ENCODE results near the gene ACAP3. TPM values are rescaled to one million over a fixed set of nuclear protein-coding genes. Genes with fewer than 3 reads are reported as not detected.
"Not testable (repeated sequence)": the region's sequence is repeated elsewhere in the genome, so short reads cannot be mapped to it uniquely, and the experiment has no call there.

Gene ACAP3
- polyA plus RNA-seq, 2 donors, result 47.7 to 120 TPM

DNA sequence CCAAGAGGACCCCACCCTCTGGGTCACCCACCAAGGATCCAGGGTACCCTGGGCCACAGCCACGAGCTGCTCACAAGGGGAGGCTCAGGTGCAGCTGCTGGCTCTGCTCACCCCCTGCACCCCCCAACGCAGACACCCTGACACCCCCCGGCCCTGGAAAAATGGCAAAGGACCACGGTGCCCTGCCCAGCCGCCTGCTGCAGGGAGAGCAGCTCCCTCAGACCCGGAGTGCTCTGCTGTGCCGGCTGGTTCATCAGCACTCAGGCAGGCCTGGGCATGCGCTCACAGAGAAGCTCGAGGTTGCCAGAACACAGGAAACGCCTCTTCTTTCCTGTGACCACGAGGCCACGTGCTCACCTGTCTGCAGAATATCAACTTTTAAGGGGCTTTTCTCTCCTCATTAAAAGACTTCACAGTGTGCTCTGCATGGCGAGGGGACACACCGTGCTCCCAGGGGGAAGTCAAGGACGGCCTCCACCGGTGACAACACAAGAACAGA is 56.9 kb downstream of the ACAP3 start:
- peaks cover 0 to under 1% of the 10 kb centered on the region in 2 donors for H3K27me3 ChIP-seq (ENCODE audit: control insufficient read depth in 1 of 2, insufficient read depth in 2 of 2, low read length in 2 of 2)
- no peaks in the 10 kb centered on the region for H3K9me3 ChIP-seq (ENCODE audit: control insufficient read depth in 2 of 2, insufficient read depth in 1 of 2, low read depth in 1 of 2, low read length in 1 of 2)
- peaks cover 0 to 25% of the 10 kb centered on the region in 2 donors for H3K36me3 ChIP-seq (ENCODE audit: control insufficient read depth in 2 of 2, insufficient read depth in 2 of 2, low read length in 1 of 2)
- no peak overlapping the region for H3K27ac ChIP-seq (ENCODE audit: low read depth in 2 of 2, low read length in 1 of 2)
- H3K4me1 ChIP-seq (ENCODE audit: control insufficient read depth in 2 of 2, insufficient read depth in 2 of 2, low read length in 1 of 2), result peaks cover 2 to 5% of the 10 kb centered on the region in 2 donors
- WGBS, 2 donors, result 61 to 62% methylated on average over 15 to 16 of the region's 16 CpGs
- H3K4me3 ChIP-seq (ENCODE audit: low read depth in 1 of 2, low read length in 2 of 2), result no peak overlapping the region

- H3K27ac ChIP-seq (ENCODE audit: low read depth in 2 of 2, low read length in 1 of 2); H3K27me3 ChIP-seq (ENCODE audit: control insufficient read depth in 1 of 2, insufficient read depth in 2 of 2, low read length in 2 of 2); H3K9me3 ChIP-seq (ENCODE audit: control insufficient read depth in 2 of 2, insufficient read depth in 1 of 2, low read depth in 1 of 2, low read length in 1 of 2); H3K4me1 ChIP-seq (ENCODE audit: control insufficient read depth in 2 of 2, insufficient read depth in 2 of 2, low read length in 1 of 2); H3K4me3 ChIP-seq (ENCODE audit: low read depth in 1 of 2, low read length in 2 of 2); H3K36me3 ChIP-seq (ENCODE audit: control insufficient read depth in 2 of 2, insufficient read depth in 2 of 2, low read length in 1 of 2): not testable (repeated sequence)
- 88 to 90% methylated on average over 21 of the region's 21 CpGs for WGBS, 2 donors
Observed at GRCh38 chr1:1248009-1248913, 59.5 kb downstream of the ACAP3 start.

- 59 to 65% methylated on average over 23 to 25 of the region's 25 CpGs for WGBS, 2 donors
- no peak overlapping the region for H3K4me3 ChIP-seq (ENCODE audit: low read depth in 1 of 2, low read length in 2 of 2)
- no peaks in the 10 kb centered on the region for H3K9me3 ChIP-seq (ENCODE audit: control insufficient read depth in 2 of 2, insufficient read depth in 1 of 2, low read depth in 1 of 2, low read length in 1 of 2)
- H3K27ac ChIP-seq (ENCODE audit: low read depth in 2 of 2, low read length in 1 of 2), result no peak overlapping the region
- peaks cover 0 to 6% of the 10 kb centered on the region in 2 donors for H3K27me3 ChIP-seq (ENCODE audit: control insufficient read depth in 1 of 2, insufficient read depth in 2 of 2, low read length in 2 of 2)
- no peaks in the 10 kb centered on the region for H3K36me3 ChIP-seq (ENCODE audit: control insufficient read depth in 2 of 2, insufficient read depth in 2 of 2, low read length in 1 of 2)
- H3K4me1 ChIP-seq (ENCODE audit: control insufficient read depth in 2 of 2, insufficient read depth in 2 of 2, low read length in 1 of 2), result peaks cover 2 to 5% of the 10 kb centered on the region in 2 donors
Observed at GRCh38 chr1:1247341-1247913, 60.3 kb downstream of the ACAP3 start.

DNA sequence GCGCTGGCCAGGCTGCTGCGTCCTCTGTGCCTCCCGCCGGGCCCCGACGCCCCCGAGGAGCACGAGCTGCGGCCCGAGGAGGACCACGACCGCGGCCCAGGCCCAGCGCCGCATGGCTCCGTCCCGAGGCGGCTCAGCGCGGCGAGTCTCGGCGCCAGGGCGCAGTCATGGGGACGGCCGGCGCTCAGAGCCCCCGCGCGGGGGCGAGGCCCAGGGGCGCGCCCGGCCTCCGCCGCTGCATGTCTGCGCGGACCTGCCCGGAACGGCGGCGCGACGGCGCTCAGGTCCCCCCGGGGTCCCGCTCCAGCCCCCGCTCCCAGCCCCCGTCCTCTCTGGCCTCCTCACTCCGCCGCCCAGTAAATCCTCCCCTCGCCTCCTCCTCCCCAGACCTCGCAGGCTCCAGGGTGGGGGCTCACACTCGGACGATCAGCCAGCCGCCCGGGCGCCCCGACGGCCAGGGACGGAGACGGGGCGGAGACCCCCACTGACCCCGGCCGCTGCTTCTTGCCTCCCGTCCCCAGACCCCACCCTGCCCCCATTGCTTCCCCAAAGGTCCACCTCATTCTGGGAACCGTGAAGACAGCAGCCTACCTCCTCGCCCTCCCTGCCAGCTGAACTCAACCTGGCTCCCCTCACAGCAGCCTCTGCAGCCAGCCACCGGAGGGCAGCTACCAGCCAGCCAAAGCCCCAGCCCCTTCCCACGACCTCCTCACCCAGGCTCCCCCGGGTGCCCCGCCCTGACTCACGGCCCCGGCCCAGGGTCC is 61.0 kb downstream of the ACAP3 start, which contains the start of gene C1QTNF12:
TSS of gene C1QTNF12 (minus strand) at position 146 of the 764 bp plus-strand sequence. CDS start at position 114, 32 bp downstream.
- peaks cover 0 to 6% of the 10 kb centered on the region in 2 donors for H3K27me3 ChIP-seq (ENCODE audit: control insufficient read depth in 1 of 2, insufficient read depth in 2 of 2, low read length in 2 of 2)
- no peak within 1 kb of the TSS for H3K27ac ChIP-seq (ENCODE audit: low read depth in 2 of 2, low read length in 1 of 2)
- H3K9me3 ChIP-seq (ENCODE audit: control insufficient read depth in 2 of 2, insufficient read depth in 1 of 2, low read depth in 1 of 2, low read length in 1 of 2), result no peaks in the 10 kb centered on the region
- peaks cover 2 to 5% of the 10 kb centered on the region in 2 donors for H3K4me1 ChIP-seq (ENCODE audit: control insufficient read depth in 2 of 2, insufficient read depth in 2 of 2, low read length in 1 of 2)
- WGBS, 2 donors, result 4 to 5% methylated on average over 39 to 74 of the region's 74 CpGs
- no peak within 1 kb of the TSS for H3K4me3 ChIP-seq (ENCODE audit: low read depth in 1 of 2, low read length in 2 of 2)
- H3K36me3 ChIP-seq (ENCODE audit: control insufficient read depth in 2 of 2, insufficient read depth in 2 of 2, low read length in 1 of 2), result no peaks in the 10 kb centered on the region

GRCh38 chr1:1245817-1246576 is 61.7 kb downstream of the ACAP3 start:
- Histone ChIP-seq H3K27me3 (ENCODE audit: control insufficient read depth in 1 of 2, insufficient read depth in 2 of 2, low read length in 2 of 2) (peaks cover 0 to 6% of the 10 kb centered on the region in 2 donors), H3K4me3 (ENCODE audit: low read depth in 1 of 2, low read length in 2 of 2) (no peak overlapping the region), H3K36me3 (ENCODE audit: control insufficient read depth in 2 of 2, insufficient read depth in 2 of 2, low read length in 1 of 2) (no peaks in the 10 kb centered on the region), H3K9me3 (ENCODE audit: control insufficient read depth in 2 of 2, insufficient read depth in 1 of 2, low read depth in 1 of 2, low read length in 1 of 2) (peaks cover 0 to 3% of the 10 kb centered on the region in 2 donors), H3K4me1 (ENCODE audit: control insufficient read depth in 2 of 2, insufficient read depth in 2 of 2, low read length in 1 of 2) (peaks cover 2 to 6% of the 10 kb centered on the region in 2 donors), H3K27ac (ENCODE audit: low read depth in 2 of 2, low read length in 1 of 2) (no peak overlapping the region)
- 35 to 42% methylated on average over 30 to 45 of the region's 45 CpGs for WGBS, 2 donors

DNA sequence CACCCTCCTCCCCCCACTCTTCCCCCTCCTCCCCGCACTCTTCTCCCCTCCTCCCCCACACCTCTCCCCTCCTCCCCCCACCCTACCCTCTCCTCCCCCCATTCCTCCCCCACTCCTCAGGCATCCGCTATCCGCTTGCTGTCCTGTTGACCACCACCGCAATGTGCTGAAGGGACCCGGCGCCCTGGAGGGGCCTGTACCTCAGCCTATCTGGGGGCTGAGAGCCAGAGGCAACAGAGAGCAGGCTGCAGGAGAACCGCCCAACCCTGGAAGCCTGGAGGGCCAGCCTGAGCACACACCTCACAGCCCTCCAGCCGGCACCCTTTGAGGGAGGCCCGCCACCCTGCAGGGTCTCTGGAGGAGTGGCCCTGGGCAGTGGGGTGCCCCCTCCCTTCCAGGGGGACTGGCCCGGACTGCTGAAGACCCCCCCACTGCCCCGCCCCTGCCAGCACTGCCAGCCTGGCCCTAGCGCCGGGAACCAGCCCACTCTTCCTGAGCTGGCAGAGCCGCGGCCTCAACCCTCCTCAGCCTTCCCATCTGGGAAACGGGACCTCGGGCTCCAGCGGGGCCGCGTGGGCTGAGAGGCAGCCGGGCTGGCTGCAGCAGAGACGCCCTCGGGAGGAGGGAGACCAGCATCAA is 62.4 kb downstream of the ACAP3 start:
- no peaks in the 10 kb centered on the region for H3K36me3 ChIP-seq (ENCODE audit: control insufficient read depth in 2 of 2, insufficient read depth in 2 of 2, low read length in 1 of 2)
- peaks cover 0 to 3% of the 10 kb centered on the region in 2 donors for H3K9me3 ChIP-seq (ENCODE audit: control insufficient read depth in 2 of 2, insufficient read depth in 1 of 2, low read depth in 1 of 2, low read length in 1 of 2)
- H3K27me3 ChIP-seq (ENCODE audit: control insufficient read depth in 1 of 2, insufficient read depth in 2 of 2, low read length in 2 of 2), result peaks cover 0 to 6% of the 10 kb centered on the region in 2 donors
- H3K4me3 ChIP-seq (ENCODE audit: low read depth in 1 of 2, low read length in 2 of 2), result no peak overlapping the region
- H3K27ac ChIP-seq (ENCODE audit: low read depth in 2 of 2, low read length in 1 of 2), result no peak overlapping the region
- WGBS, 2 donors, result 64 to 78% methylated on average over 21 to 22 of the region's 23 CpGs
- peaks cover 4 to 5% of the 10 kb centered on the region in 2 donors for H3K4me1 ChIP-seq (ENCODE audit: control insufficient read depth in 2 of 2, insufficient read depth in 2 of 2, low read length in 1 of 2)

DNA sequence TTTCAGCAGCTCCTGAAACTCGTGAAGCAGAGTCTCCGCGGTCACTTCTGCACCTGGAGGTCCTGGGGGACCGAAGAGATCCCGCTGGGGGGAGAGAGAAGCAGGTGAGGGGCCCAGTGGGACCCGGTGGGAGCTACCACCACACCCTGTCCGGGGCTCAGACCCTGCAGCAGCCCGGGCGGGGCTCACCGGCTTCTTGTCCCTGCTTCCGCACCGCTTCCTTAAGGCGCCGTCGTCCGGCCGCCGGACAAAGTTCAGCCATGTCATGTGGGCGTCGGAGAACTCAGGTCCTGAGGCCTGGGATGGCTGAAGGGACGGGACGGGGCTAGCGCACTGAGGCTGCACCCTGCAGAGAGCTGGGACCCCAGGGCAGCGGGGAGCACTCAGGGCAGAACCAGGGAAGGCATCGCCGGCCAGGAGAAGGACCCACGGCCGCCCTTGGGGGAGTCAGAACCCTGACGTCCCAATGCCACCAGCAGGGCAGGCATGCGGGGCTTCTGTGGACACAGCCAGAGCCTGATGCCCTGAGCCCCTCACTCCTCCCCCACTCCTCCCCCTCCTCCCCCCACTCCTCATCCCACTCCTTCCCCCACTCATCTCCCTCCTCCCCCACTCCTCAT is 63.4 kb downstream of the ACAP3 start:
- no peak overlapping the region for H3K4me3 ChIP-seq (ENCODE audit: low read depth in 1 of 2, low read length in 2 of 2)
- H3K4me1 ChIP-seq (ENCODE audit: control insufficient read depth in 2 of 2, insufficient read depth in 2 of 2, low read length in 1 of 2), result peaks cover 4 to 11% of the 10 kb centered on the region in 2 donors
- no peak overlapping the region for H3K27ac ChIP-seq (ENCODE audit: low read depth in 2 of 2, low read length in 1 of 2)
- peaks cover 0 to 3% of the 10 kb centered on the region in 2 donors for H3K9me3 ChIP-seq (ENCODE audit: control insufficient read depth in 2 of 2, insufficient read depth in 1 of 2, low read depth in 1 of 2, low read length in 1 of 2)
- H3K36me3 ChIP-seq (ENCODE audit: control insufficient read depth in 2 of 2, insufficient read depth in 2 of 2, low read length in 1 of 2), result no peaks in the 10 kb centered on the region
- 68 to 69% methylated on average over 25 to 30 of the region's 30 CpGs for WGBS, 2 donors
- peaks cover 0 to 11% of the 10 kb centered on the region in 2 donors for H3K27me3 ChIP-seq (ENCODE audit: control insufficient read depth in 1 of 2, insufficient read depth in 2 of 2, low read length in 2 of 2)

GRCh38 chr1:1243807-1244191 is 63.9 kb downstream of the ACAP3 start:
- Histone ChIP-seq H3K27ac (ENCODE audit: low read depth in 2 of 2, low read length in 1 of 2) (no peak overlapping the region), H3K36me3 (ENCODE audit: control insufficient read depth in 2 of 2, insufficient read depth in 2 of 2, low read length in 1 of 2) (no peaks in the 10 kb centered on the region), H3K4me1 (ENCODE audit: control insufficient read depth in 2 of 2, insufficient read depth in 2 of 2, low read length in 1 of 2) (peaks cover 4 to 12% of the 10 kb centered on the region in 2 donors), H3K9me3 (ENCODE audit: control insufficient read depth in 2 of 2, insufficient read depth in 1 of 2, low read depth in 1 of 2, low read length in 1 of 2) (peaks cover 0 to 5% of the 10 kb centered on the region in 2 donors), H3K4me3 (ENCODE audit: low read depth in 1 of 2, low read length in 2 of 2) (no peak overlapping the region), H3K27me3 (ENCODE audit: control insufficient read depth in 1 of 2, insufficient read depth in 2 of 2, low read length in 2 of 2) (peaks cover 0 to 11% of the 10 kb centered on the region in 2 donors)
- WGBS, 2 donors, result 60 to 63% methylated on average over 23 of the region's 23 CpGs

Data from esophagus (tissue), 2 donors.